A549 treated with Mapracorat at 1 μM for 4 hours (cell line): ENCODE results near the gene SGPP1. TPM values are rescaled to one million over a fixed set of nuclear protein-coding genes. Genes with fewer than 3 reads are reported as not detected.

Experiments
- total RNA-seq: library from RNA; stranded (reverse); fragments of 200-300 nt; extraction: Qiagen RNA extraction; gene quantifications from 5 replicates; pipeline ENCODE4 v1.2.3, GENCODE V29; 2022

SGPP1 gene, protein sequence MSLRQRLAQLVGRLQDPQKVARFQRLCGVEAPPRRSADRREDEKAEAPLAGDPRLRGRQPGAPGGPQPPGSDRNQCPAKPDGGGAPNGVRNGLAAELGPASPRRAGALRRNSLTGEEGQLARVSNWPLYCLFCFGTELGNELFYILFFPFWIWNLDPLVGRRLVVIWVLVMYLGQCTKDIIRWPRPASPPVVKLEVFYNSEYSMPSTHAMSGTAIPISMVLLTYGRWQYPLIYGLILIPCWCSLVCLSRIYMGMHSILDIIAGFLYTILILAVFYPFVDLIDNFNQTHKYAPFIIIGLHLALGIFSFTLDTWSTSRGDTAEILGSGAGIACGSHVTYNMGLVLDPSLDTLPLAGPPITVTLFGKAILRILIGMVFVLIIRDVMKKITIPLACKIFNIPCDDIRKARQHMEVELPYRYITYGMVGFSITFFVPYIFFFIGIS
- 10.7 to 16.1 TPM (median 14.8 TPM) in 5 replicates for total RNA-seq

GRCh38 chr14:63727736-63728728 is at the start of gene SGPP1:
TSS of gene SGPP1 (minus strand) at chr14:63728065. CDS start at chr14:63727944, 121 bp downstream.

GRCh38 chr14:63641473-63642228 is 86.2 kb downstream of the SGPP1 start, which contains the start of gene WDR89:
TSS of gene WDR89 (minus strand) at chr14:63641871. CDS start at chr14:63599942, 41,929 bp downstream.

Other genes with a start within 250 kb of the SGPP1 start
- gene PPP2R5E, start 184.7 kb downstream of the SGPP1 start, total RNA-seq: 19.3 to 25.7 TPM (median 24.0 TPM) in 5 replicates
- gene WDR89, start 86.2 kb downstream of the SGPP1 start, total RNA-seq: 8.3 to 9.7 TPM (median 8.8 TPM) in 5 replicates
- gene SYNE2, start 124.9 kb upstream of the SGPP1 start, total RNA-seq: 9.9 to 12.6 TPM (median 10.6 TPM) in 5 replicates